ENCODE results near the gene FBXW5. TPM values are rescaled to one million over a fixed set of nuclear protein-coding genes. Genes with fewer than 3 reads are reported as not detected.

Gene FBXW5
- total RNA-seq, 1 experiment from 2014 or later, result 88.0 TPM

DNA sequence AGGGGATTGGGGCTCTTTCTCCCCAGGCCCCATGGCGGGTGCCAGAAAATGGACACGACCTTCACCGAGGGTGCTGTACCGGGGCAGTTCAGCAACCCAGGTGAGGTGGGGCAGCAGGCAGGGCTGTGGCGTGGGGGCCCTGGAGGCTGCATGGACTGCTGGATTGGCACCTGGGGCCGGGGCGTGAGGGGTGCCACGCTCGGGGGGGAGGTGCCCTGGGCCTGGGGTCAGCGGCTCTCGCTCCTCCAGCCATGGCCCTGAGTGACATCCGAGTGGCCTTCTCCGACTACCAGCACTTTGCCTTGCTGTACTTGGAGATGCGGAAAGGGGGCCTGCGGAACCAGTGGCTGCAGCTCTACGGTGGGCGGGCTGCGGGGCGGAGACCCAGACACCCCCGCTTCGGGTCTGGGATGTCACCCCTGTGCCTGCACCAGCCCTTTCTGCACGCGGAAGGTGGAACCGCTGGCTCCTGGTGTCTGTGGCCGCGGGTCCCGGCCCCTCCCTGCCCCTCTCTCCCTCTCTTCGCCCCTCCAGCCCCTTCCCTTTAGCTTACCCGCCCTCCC is 40.0 kb upstream of the FBXW5 start:
- POLR2A ChIA-PET, result no interaction called here
- H2AFZ ChIP-seq (ENCODE audit: low read depth, low read length, poor library complexity, severe bottlenecking), result no peak overlapping the region
- TF ChIP-seq FOSL1 (IDR thresholded peaks at IDR 0.05; ENCODE audit: low read depth), result no peak
- no peak for TF ChIP-seq EZH2phosphoT487 (IDR thresholded peaks at IDR 0.05; ENCODE audit: borderline replicate concordance)
- TF ChIP-seq EGR1 (IDR thresholded peaks at IDR 0.05; ENCODE audit: low read depth), result no peak
- no peak for TF ChIP-seq ZBTB33 (IDR thresholded peaks at IDR 0.05; ENCODE audit: extremely low read depth, insufficient replicate concordance, low read length)
- TF ChIP-seq EZH2 (IDR thresholded peaks at IDR 0.05), result no peak
- TF ChIP-seq SRF (IDR thresholded peaks at IDR 0.05; ENCODE audit: low read depth), result no peak
- TF ChIP-seq JUND (IDR thresholded peaks at IDR 0.05), result no peak
- TF ChIP-seq TCF7L2 (IDR thresholded peaks at IDR 0.05; ENCODE audit: borderline replicate concordance, extremely low read depth, insufficient read depth, insufficient read length), result no peak
- TF ChIP-seq SP1 (IDR thresholded peaks at IDR 0.05; ENCODE audit: low read depth), result no peak
- no peak for TF ChIP-seq CTCF (IDR thresholded peaks at IDR 0.05 in 2 of 3, conservative IDR thresholded peaks at IDR 0.05 in 1 of 3; ENCODE audit: borderline replicate concordance in 1 of 3, insufficient read depth in 1 of 3, low read depth in 2 of 3, low read length in 2 of 3)
- no peak for TF ChIP-seq ELF1 (IDR thresholded peaks at IDR 0.05; ENCODE audit: borderline replicate concordance, low read depth)
- no peak for TF ChIP-seq RAD21 (IDR thresholded peaks at IDR 0.05; ENCODE audit: low read depth)
- no peak for TF ChIP-seq ZNF274 (IDR thresholded peaks at IDR 0.05; ENCODE audit: low read depth, low read length)
- no peak for TF ChIP-seq SIN3A (IDR thresholded peaks at IDR 0.05; ENCODE audit: low read depth)
- TF ChIP-seq POLR2A (IDR thresholded peaks at IDR 0.05; ENCODE audit: borderline replicate concordance, extremely low read depth, insufficient read depth, insufficient read length), result no peak
- TF ChIP-seq ZFX (IDR thresholded peaks at IDR 0.05), result no peak
- no peak for TF ChIP-seq YY1 (IDR thresholded peaks at IDR 0.05; ENCODE audit: extremely low read depth, insufficient replicate concordance, low read depth, low read length)
- TF ChIP-seq, protein P1, sequence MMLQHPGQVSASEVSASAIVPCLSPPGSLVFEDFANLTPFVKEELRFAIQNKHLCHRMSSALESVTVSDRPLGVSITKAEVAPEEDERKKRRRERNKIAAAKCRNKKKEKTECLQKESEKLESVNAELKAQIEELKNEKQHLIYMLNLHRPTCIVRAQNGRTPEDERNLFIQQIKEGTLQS (IDR thresholded peaks at IDR 0.05), result no peak
- DNase-seq (ENCODE audit: low read depth, low spot score), result no peak
- H3K27ac ChIP-seq (ENCODE audit: low read depth, low read length), result no peak overlapping the region
- no peak for ATAC-seq
- CTCF ChIA-PET, result no interaction called here
- no TSS peak for BruUV-seq (replicated peaks)
- no peaks in the 10 kb centered on the region for H3K36me3 ChIP-seq (ENCODE audit: control insufficient read depth in 1 of 2, insufficient read depth in 2 of 2, low read length in 2 of 2)
- no peaks in the 10 kb centered on the region for H3K4me1 ChIP-seq (ENCODE audit: control insufficient read depth in 1 of 2, insufficient read depth in 2 of 2, low read length in 2 of 2)
- H3K4me3 ChIP-seq (replicated peaks in 1 of 2; ENCODE audit: low read depth in 1 of 2, low read length in 2 of 2), result no peak overlapping the region
- RAD21 ChIA-PET (ENCODE audit: low non-redundant PET in 1 of 2, low total read pairs in 2 of 2, uncharacterized antibody in 2 of 2, unreplicated experiment in 2 of 2), result no interaction called here
- H3K79me2 ChIP-seq (ENCODE audit: insufficient read depth, low read length), result no peaks in the 10 kb centered on the region
- H3K9ac ChIP-seq (ENCODE audit: low read length), result no peak overlapping the region
- no peaks in the 10 kb centered on the region for H3K9me2 ChIP-seq (ENCODE audit: insufficient read depth)
- intact Hi-C loops (cut with micrococcal nuclease), result no loop called here
- H3K27me3 ChIP-seq (ENCODE audit: insufficient read depth, low read length), result no peaks in the 10 kb centered on the region
- no peaks in the 10 kb centered on the region for H4K20me1 ChIP-seq (ENCODE audit: insufficient read depth)
- no peaks in the 10 kb centered on the region for H3K9me3 ChIP-seq (ENCODE audit: control insufficient read depth in 1 of 2, insufficient read depth in 1 of 2, low read depth in 1 of 2, low read length in 2 of 2)
- no peak overlapping the region for H3K4me2 ChIP-seq (ENCODE audit: low read length)

All from HCT116 (cell line).